Endothelial cell (in vitro differentiated cells): Measurements from ENCODE around the gene C1orf35. TPM values are rescaled to one million over a fixed set of nuclear protein-coding genes. Genes with fewer than 3 reads are reported as not detected.

Experiments
- DNase-seq: peaks from one replicate; pipeline ENCODE4 v3.0.0; 2021; ENCODE audit warnings: low spot score
- H3K27ac Mint-ChIP-seq: one replicate; pipeline ENCODE4 v1.8.0; 2021; ENCODE audit warnings: mixed read lengths, inconsistent platforms; ENCODE audit not compliant: unreplicated experiment
- H3K27me3 Mint-ChIP-seq: one replicate; pipeline ENCODE4 v1.8.0; 2021; ENCODE audit warnings: mild to moderate bottlenecking, moderate library complexity, mixed read lengths, inconsistent platforms; ENCODE audit not compliant: unreplicated experiment
- H3K36me3 Mint-ChIP-seq: one replicate; pipeline ENCODE4 v1.8.0; 2021; ENCODE audit warnings: mild to moderate bottlenecking, low read depth, mixed read lengths, inconsistent platforms; ENCODE audit not compliant: unreplicated experiment
- H3K4me1 Mint-ChIP-seq: one replicate; pipeline ENCODE4 v1.8.0; 2021; ENCODE audit warnings: mild to moderate bottlenecking, mixed read lengths, inconsistent platforms; ENCODE audit not compliant: unreplicated experiment
- H3K4me3 Mint-ChIP-seq: one replicate; pipeline ENCODE4 v1.8.0; 2021; ENCODE audit warnings: mild to moderate bottlenecking, mixed read lengths, inconsistent platforms; ENCODE audit not compliant: unreplicated experiment
- H3K9me3 Mint-ChIP-seq: one replicate; pipeline ENCODE4 v1.8.0; 2021; ENCODE audit warnings: mixed read lengths, inconsistent platforms; ENCODE audit not compliant: unreplicated experiment
- total RNA-seq: library from RNA; stranded (reverse); fragmentation: NEBNext Ultra II Directional; extraction: Animal tissue kit (Norgen Biotek cat#: 25700); gene quantifications from one replicate; pipeline ENCODE4 v1.2.1, GENCODE V29; 2021; ENCODE audit not compliant: unreplicated experiment
- TF ChIP-seq, protein P1 (sequence below): fragments of 200-600 bp; sonication (generic); IDR thresholded peaks from one replicate; pipeline ENCODE4 v1.5.0; 2021; ENCODE audit warnings: antibody characterized with exemption; ENCODE audit not compliant: unreplicated experiment

C1orf35 gene
- total RNA-seq, 1 donor from 2014 or later: 23.2 TPM

DNA sequence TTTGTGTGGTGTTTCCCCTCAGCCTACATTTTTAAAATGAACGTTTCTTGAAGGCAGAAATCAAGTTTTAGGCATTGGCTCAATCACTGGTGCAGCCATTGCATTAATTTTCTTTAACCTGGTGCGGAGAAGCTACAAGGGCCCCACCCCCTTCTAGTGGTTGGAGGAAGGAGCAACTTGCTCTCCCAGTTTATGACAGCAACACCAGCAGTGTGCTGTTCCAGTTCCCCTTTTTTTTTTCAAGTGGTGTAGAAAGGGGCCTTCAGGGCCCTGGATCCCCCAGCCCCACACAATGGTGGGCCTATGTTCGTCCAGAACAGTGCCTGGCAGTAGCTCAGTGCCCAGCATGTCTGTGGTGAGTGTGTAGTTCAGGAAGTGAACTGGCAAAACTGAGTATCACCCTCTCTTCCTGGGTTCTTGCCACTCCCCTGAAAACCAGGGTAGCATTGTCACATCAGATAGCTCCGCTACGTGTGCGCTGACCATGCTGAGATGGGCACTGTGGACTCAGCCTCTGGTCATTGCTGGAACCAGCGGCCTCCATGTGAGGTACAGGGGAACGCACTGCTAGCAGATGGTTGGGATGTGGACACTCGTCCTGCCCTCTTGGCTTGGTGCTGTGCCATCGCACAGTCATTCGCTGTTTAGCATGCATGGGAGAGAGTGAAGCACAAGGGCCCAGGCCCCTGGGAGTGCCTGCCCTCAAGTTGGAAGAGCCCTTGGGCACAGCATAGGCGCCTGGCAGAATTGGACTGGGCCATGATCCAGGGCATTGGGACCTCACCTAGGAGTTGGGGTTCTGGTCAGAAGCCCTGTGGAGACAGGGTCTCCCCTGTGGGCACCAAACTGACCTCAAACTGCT, 13.4 kb downstream of the C1orf35 start:
- no peak for DNase-seq
- TF ChIP-seq, protein P1, sequence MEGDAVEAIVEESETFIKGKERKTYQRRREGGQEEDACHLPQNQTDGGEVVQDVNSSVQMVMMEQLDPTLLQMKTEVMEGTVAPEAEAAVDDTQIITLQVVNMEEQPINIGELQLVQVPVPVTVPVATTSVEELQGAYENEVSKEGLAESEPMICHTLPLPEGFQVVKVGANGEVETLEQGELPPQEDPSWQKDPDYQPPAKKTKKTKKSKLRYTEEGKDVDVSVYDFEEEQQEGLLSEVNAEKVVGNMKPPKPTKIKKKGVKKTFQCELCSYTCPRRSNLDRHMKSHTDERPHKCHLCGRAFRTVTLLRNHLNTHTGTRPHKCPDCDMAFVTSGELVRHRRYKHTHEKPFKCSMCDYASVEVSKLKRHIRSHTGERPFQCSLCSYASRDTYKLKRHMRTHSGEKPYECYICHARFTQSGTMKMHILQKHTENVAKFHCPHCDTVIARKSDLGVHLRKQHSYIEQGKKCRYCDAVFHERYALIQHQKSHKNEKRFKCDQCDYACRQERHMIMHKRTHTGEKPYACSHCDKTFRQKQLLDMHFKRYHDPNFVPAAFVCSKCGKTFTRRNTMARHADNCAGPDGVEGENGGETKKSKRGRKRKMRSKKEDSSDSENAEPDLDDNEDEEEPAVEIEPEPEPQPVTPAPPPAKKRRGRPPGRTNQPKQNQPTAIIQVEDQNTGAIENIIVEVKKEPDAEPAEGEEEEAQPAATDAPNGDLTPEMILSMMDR: no peak
- H3K36me3 Mint-ChIP-seq: peaks cover 18% of the 10 kb centered on the region
- H3K9me3 Mint-ChIP-seq: no peaks in the 10 kb centered on the region
- peak overlapping the region; percentile 77 for H3K4me3 Mint-ChIP-seq
- peaks cover 14% of the 10 kb centered on the region for H3K27me3 Mint-ChIP-seq
- H3K4me1 Mint-ChIP-seq: peaks cover 72% of the 10 kb centered on the region
- H3K27ac Mint-ChIP-seq: peak overlapping the region; percentile 63

DNA sequence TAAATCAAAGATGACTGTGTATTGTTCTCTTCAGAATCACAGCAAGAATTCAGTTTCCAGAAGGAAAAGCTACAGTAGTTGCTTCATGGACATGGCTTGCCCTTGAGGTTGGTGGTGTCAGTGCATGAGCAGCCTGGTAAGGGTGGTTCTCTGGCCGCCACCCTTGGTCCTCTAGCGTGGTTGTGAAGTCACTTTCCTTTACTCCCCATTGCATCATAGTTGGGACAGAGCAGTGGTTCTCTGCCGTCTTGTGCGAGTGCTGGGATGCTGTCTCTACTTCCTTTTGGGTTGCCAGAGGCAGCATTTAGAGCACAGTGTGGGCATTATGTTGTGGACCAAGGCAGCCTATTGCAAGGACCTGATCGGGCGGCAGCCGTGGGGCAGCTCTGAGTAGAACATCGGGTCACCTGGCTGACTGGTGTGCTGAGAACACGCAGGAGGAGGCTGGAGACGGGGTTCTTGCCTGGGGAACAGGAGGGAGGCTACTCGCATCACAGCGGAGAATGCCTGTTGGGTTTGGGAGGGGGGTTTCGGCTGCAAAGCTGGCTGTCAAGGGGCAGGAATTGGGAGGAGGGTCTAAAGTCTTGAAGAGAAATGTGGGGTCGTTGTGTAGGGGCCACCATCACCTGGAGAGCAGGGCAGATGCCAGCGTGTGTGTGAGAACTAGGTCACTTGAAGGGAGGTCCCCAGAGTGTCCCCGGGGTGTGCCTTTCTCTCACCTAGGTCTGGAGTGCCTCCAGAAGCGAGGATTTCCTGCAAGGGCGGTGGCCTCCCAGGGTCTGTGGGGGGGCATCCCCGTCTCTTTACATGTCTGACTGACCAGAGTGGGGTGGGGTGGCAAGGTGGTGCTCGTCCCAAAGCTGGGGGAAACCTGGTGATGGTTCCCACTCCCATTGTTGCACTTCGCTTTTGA, 14.3 kb downstream of the C1orf35 start:
- TF ChIP-seq, protein P1: no peak
- no peak for DNase-seq
- peak overlapping the region; percentile 63 for H3K27ac Mint-ChIP-seq
- peak overlapping the region; percentile 74 for H3K4me3 Mint-ChIP-seq
- peaks cover 76% of the 10 kb centered on the region for H3K4me1 Mint-ChIP-seq
- H3K9me3 Mint-ChIP-seq: no peaks in the 10 kb centered on the region
- H3K36me3 Mint-ChIP-seq: peaks cover 13% of the 10 kb centered on the region
- peaks cover 17% of the 10 kb centered on the region for H3K27me3 Mint-ChIP-seq

DNA sequence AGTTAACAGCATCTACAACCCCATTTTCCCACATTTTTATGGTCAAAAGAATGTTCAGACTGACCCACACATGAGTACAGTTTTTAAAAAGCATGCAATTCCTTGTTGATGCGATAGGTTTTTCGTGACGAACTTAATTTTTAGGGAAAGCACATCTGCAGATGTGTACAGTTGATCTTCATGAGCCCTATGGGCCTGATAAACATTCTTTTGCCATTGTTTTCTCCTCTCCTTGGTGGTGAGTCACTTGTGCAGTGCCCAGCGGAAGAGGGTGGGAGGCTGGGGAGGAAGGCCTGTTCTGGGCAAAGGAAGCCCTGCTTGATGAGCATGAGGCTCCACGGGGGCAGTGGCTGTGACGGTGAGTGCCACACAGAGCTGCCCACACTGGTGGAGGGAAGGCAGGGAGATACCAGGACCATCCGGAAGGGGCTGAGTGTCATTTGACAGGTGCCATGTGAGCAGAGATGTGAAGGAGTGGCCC, 15.3 kb downstream of the C1orf35 start:
- DNase-seq: no peak
- TF ChIP-seq, protein P1: no peak
- Mint-ChIP-seq H3K36me3 (peaks cover 19% of the 10 kb centered on the region), H3K27me3 (peaks cover 24% of the 10 kb centered on the region), H3K4me1 (peaks cover 83% of the 10 kb centered on the region), H3K9me3 (no peaks in the 10 kb centered on the region), H3K4me3 (peak overlapping the region; percentile 71), H3K27ac (peak overlapping the region; percentile 61)

DNA sequence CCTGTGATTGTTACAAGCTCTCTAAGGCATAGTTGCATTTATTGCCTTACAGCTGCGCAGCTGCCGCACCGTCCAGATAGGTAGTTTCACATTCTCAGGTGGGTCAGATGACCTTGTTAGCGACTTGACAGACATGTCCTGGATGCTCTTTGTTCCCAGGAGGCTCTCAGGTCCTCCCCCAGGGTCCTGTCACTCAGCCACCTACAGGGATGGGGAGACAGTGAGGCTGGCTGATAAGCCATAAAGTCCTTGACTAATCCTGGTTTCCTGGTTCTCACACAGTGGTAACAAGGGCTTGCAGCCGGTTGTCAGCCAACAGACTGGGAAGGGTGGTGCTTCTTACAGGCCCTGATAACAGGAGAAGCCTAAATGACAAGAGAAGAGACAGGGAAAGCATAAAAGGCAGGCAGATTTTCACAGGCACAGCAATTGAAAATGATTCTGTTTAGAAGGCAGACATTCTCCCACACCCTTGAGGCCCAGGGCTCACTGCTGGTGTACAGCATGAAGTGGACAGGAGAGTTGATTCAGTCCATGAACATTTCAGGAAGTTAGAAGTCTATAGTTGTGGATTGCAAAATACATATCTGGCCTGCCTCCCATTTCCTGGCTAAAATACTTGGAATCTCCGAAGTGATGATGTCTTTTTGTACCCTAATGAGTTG, 17.7 kb downstream of the C1orf35 start:
- H3K27ac Mint-ChIP-seq: peak overlapping the region; percentile 98
- peaks cover 25% of the 10 kb centered on the region for H3K27me3 Mint-ChIP-seq
- DNase-seq: no peak
- H3K36me3 Mint-ChIP-seq: peaks cover 19% of the 10 kb centered on the region
- H3K4me1 Mint-ChIP-seq: peaks cover 68% of the 10 kb centered on the region
- TF ChIP-seq, protein P1: no peak
- H3K4me3 Mint-ChIP-seq: peak overlapping the region; percentile 98
- no peaks in the 10 kb centered on the region for H3K9me3 Mint-ChIP-seq
